Ovary (tissue), 9 donors: ENCODE measurements around the gene INSL3. TPM values are rescaled to one million over a fixed set of nuclear protein-coding genes. Genes with fewer than 3 reads are reported as not detected.

Experiments used
- DNase-seq, 5 donors: peaks; one replicate each; pipeline ENCODE4 v3.0.0-alpha.2; 2019 to 2020
- H3K27ac ChIP-seq, 2 donors: fragments of 200-600 bp; one replicate each; pipeline versions ENCODE4 v1.5.1 to v1.8.0; 2019 to 2022
- H3K27me3 ChIP-seq: fragments of 200-600 bp; one replicate; pipeline ENCODE4 v1.8.0; 2022
- H3K36me3 ChIP-seq: fragments of 200-600 bp; sonication (generic); one replicate; pipeline ENCODE4 v1.5.1; 2019
- H3K4me1 ChIP-seq: one replicate; pipeline ENCODE4 v1.8.1; 2013; ENCODE audit warnings: mild to moderate bottlenecking, moderate library complexity; ENCODE audit not compliant: insufficient read depth
- H3K4me3 ChIP-seq: fragments of 200-600 bp; sonication (generic); one replicate; pipeline ENCODE4 v1.5.1; 2017
- H3K9me3 ChIP-seq, 2 donors: fragments of 200-600 bp in 1 of 2; sonication (generic) in 1 of 2; one replicate each; pipeline versions ENCODE4 v1.5.1 to v1.8.1; 2013 to 2019; ENCODE audit warnings: mild to moderate bottlenecking in 1 of 2, moderate library complexity in 1 of 2
- CTCF ChIP-seq, 3 donors: fragments of 450-650 bp in 2 of 3; fragments of 200-600 bp in 1 of 3; IDR thresholded peaks; one replicate each; pipeline versions ENCODE4 v1.5.1 to v1.8.0; 2016 to 2022; ENCODE audit warnings: antibody characterized with exemption in 3 of 3, mild to moderate bottlenecking in 1 of 3
- EP300 ChIP-seq: sonication (generic); formaldehyde crosslinking; IDR thresholded peaks from one replicate; pipeline ENCODE4 v1.6.1; 2017; ENCODE audit warnings: antibody characterized with exemption
- POLR2A ChIP-seq: fragments of 450-650 bp; IDR thresholded peaks from one replicate; pipeline ENCODE4 v1.6.1; 2017; ENCODE audit warnings: antibody characterized with exemption, mild to moderate bottlenecking, moderate library complexity
- WGBS, 3 donors: extraction: QIAGEN DNeasy Blood & Tissue Kit in 1 of 3; methylation state at CpG; one replicate each; pipeline versions ENCODE4 v1.1.5 to v1.1.7; 2013 to 2017; 5-methylcytosine and 5-hydroxymethylcytosine counted together
- intact Hi-C, 4 donors: fragments of 100-400 bp; cut with DNase I; formaldehyde crosslinking; loops; one replicate each; pipeline versions ENCODE4 v1.11.0 to v1.15.1; 2022 to 2023
- polyA plus RNA-seq, 2 donors: library from polyadenylated mRNA; stranded (reverse); fragments of 200-250 nt in 1 of 2; fragments of 350-450 nt in 1 of 2; fragmentation: Illumina TruSeq in 1 of 2; extraction: RNeasy Lipid Tissue Mini Kit (QIAGEN cat#74804) in 1 of 2; gene quantifications; one replicate each; pipeline ENCODE4 v1.2.3, GENCODE V29; 2013 to 2014
- total RNA-seq, 7 donors: library from RNA; depleted of rRNA in 2 of 7; stranded (reverse); fragments of >200 nt in 2 of 7; fragmentation: NEBNext Ultra II Directional in 3 of 7; extraction: Animal tissue kit (Norgen Biotek cat#: 25700) in 3 of 7; gene quantifications; one replicate each; pipeline versions ENCODE4 v1.1.0 to v1.2.4, GENCODE V29; 2016 to 2023
- donor health status: DM: no; HTN: no; CAD: no; lungs with moderate emphysema.
- donor health status: DM: no; HTN: no; CAD: no.
- donor health status: Bipolar disorder and iron deficiency.
- donor health status: DM: yes; HTN: yes; CAD: no.
- donor health status: DM: no; HTN: no; CAD: no.
- donor health status: DM: yes; HTN: yes; CAD: no.

INSL3 gene
- total and polyA plus RNA-seq, 9 donors = 0.38 to 121 (median 2.0) TPM; not detected in 1

GRCh38 chr19:17859533-17860330 is 38.4 kb upstream of the INSL3 start, which contains the start of gene RPL18A:
TSS of gene RPL18A (plus strand) at chr19:17859910. CDS start at chr19:17859957, 47 bp downstream.
- no peaks in the 10 kb centered on the region for H3K36me3 ChIP-seq
- WGBS, 3 donors = 0 to 1% (median 1%) methylated on average over 62 to 80 of the region's 80 CpGs
- intact Hi-C loops = loop anchor here in 3 of 4 donors (10.0 kb wide), 4 partner anchors 65 to 255 kb away; partner anchors contain the start of gene B3GNT3 (in 1 of the 3)

DNA sequence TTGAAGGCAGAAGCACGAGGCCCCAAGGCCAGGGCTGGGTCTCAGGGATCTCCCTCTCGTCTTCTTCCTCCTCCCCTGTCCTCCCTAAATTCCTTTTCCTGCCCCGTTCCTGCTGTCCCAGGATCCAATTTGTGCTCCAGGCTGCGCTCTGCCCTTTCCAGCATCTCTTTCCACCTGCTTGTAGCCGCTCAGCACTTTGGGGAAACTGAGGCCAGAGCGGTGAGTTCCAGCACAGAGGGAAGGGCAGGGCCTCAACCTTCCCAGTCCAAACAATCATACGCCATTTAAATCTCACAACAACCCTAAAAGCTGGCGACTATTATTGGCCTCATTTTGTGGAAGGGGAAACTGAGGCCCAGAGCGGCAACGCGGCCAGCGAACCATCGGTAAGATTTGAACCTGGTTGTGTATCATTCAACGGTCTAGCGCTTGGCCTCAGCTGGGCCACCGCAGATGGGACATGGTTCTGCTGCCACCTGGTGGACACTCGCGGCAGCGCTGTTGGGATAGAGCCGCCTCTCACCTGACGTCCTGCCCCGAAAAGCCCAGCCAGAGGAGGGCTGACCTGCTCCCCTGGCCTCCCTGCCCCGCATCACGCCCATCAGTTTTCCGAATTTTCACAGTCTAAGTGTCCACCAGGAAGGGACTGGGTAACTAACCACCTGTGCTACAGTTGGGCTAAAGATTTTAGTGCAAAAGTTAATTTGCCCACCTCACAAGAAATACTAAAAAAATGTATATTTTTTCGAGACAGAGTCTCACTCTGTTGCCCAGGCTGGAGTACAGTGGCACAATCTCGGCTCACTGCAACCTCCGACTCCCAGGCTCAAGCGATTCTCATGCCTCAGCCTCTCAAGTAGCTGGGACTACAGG is 34.2 kb upstream of the INSL3 start:
- no peak overlapping the region for H3K4me3 ChIP-seq
- intact Hi-C loops = loop anchor here in 2 of 4 donors (10.0 kb wide), 2 partner anchors 61 to 251 kb away; partner anchors contain the start of gene B3GNT3 (in 1 of the 2)

More at GRCh38 chr19:17859533-17860330, 38.4 kb upstream of the INSL3 start, which contains the start of gene RPL18A:
- DNase-seq = peak; percentile 98 to 99 (median 98)
- peaks cover 5% of the 10 kb centered on the region for H3K4me1 ChIP-seq
- H3K27ac ChIP-seq = peak within 1 kb of the TSS; percentile 79 to 86
- H3K4me3 ChIP-seq = peak within 1 kb of the TSS; percentile 92
- TF ChIP-seq EP300 (no peak), POLR2A (peak; percentile 91), CTCF (IDR thresholded peaks at IDR 0.05) (peak; percentile 63 to 88 (median 78))
- no peaks in the 10 kb centered on the region for H3K27me3 ChIP-seq
- H3K9me3 ChIP-seq = no peaks in the 10 kb centered on the region

GRCh38 chr19:17854061-17854460 is 32.7 kb upstream of the INSL3 start:
- 84 to 93% (median 88%) methylated on average over 6 of the region's 6 CpGs for WGBS, 3 donors
- no peaks in the 10 kb centered on the region for H3K36me3 ChIP-seq
- DNase-seq = no peak
- H3K4me3 ChIP-seq = no peak overlapping the region
- no peaks in the 10 kb centered on the region for H3K9me3 ChIP-seq
- intact Hi-C loops = loop anchor here in 2 of 4 donors (5.0 to 10.0 kb wide), 3 partner anchors 59 to 249 kb away; partner anchors contain the start of gene B3GNT3 (in 1 of the 2)
- TF ChIP-seq POLR2A (no peak), CTCF (IDR thresholded peaks at IDR 0.05) (no peak), EP300 (no peak)
- no peak overlapping the region for H3K27ac ChIP-seq
- no peaks in the 10 kb centered on the region for H3K4me1 ChIP-seq
- H3K27me3 ChIP-seq = no peaks in the 10 kb centered on the region

More for the DNA sequence above, 34.2 kb upstream of the INSL3 start:
- H3K36me3 ChIP-seq = no peaks in the 10 kb centered on the region
- H3K27ac ChIP-seq = no peak overlapping the region
- H3K4me1 ChIP-seq = no peaks in the 10 kb centered on the region
- TF ChIP-seq CTCF (IDR thresholded peaks at IDR 0.05) (peak; percentile 90 to 92 (median 91)), EP300 (no peak), POLR2A (no peak)
- H3K27me3 ChIP-seq = no peaks in the 10 kb centered on the region
- H3K9me3 ChIP-seq = no peaks in the 10 kb centered on the region
- WGBS, 3 donors = 8 to 13% (median 10%) methylated on average over 29 of the region's 29 CpGs
- peak; percentile 81 to 94 (median 90) for DNase-seq
